ENCODE data around the gene CDK19.
A peak's percentile ranks its signal among the peaks of the same experiment; 100 is the strongest.

The CDK19 gene

DNA sequence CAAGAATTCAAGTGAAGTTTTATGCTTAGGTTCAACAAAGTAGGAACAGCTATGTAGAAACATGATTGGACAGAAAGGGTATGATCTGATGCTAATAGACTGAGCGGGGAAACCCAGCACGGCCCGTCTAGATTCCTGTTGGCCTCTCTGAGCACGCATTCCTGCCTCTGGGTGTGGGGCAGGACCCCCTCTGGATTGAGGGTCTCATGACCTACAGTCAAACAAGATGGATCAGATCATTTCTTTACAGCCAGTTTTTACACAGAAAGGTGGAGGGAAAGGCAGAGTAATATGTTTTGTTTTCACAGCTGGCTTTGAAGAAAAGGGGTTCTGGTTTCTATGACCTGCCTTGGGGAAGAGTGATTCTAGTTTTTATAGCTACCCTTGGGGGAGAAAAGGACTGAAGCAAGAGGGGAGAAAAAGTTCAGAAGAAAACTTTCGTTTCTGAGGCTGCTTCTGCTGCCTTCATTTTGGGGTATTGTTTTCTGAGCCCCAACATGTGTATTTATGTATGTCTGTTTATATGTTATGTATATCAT, 239.3 kb downstream of the CDK19 start:
- DNase-seq = no peak

GRCh38 chr6:110574817-110575216, 240.5 kb downstream of the CDK19 start:
- DNase-seq = no peak

DNA sequence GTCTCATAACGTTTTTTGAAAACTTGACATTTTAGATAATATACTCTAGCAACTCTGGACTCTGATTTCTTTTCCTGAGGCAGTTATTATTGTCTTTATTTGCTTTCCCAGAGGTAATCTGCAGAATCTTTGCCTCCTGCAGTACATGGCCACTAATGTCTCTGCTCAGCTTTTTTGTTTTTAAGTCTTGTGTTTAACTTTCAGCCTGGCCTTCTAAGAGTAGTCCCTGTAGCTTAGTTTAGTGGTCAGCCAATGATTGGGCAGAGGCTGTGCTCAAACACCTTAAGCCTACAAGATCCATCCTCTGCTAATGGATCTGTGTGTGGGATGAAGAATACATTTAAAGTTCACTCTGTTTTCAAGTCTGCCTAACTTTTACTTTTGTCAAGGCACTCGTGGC, 241.7 kb downstream of the CDK19 start:
- DNase-seq = no peak

GRCh38 chr6:110573136-110573535, 242.1 kb downstream of the CDK19 start:
- no peak for DNase-seq

DNA sequence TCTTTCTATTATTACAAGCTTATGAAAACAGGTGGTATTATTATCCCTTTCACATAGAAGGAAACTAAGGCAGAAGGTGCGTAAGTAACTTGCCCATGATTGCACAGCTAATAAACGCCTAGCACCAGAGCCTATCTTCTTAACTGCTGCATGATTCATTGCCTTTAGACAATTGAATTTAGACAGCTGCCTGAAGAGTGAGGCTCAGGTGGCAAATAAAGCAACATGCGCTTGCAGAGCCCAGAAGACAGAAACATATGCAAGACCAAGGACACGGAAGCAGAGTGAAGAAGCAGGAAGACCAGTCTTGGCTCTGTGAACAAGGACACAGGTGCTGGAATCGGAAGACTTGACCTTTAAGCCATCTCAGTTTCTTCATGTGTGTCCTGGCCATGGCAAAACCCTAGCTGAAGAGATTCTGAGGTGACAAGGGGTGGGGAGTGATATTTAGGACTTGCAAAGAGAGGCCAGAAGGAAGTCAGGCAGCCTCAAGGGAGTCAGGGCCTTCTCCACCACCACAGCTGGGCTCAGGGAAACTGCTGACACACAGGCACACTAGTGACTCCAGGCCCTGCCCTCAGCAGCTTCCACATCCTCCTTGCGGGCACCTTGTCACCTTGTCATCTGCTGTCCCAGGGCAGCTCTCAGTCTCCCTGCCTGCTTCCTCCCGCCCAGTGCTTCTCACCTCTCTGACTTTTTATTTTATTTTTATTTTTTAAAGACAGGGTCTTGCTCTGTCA, 247.1 kb downstream of the CDK19 start:
- no peak for DNase-seq

DNA sequence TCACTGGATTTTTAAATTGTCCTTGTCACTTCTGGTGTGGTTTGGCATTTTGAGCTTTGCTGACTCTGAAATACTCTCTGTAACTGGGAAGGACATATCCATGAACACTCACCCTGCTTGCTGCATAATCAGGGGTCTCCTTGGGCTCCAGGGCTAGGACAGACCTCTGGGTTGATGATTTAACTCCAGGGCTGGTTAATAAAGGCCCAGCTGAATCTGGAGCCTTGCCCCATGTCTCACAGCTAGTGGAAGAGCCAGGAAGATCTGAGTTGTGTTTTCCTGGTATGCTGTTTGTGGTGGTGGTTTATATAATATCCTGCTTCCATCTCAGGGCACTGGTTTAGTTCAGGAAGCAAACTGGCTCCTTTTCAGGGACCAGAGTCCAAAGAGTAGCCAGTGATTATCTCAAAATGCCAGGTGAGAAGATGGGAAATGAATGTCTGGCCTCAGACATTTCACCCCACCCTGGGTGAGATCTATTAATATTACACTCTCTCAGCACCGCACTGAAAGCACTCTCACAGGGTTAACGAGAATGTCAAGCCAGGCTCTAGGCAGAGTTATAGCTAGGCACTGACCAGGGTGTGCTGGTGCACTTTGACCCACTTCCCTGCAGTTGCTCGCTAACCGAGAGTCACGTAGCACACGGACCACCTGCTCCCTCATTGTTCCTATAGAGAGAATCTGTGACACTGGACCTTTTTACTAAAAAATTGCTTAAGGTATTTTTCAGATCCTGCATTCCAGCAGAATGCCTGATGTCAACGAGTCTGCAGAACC, 248.7 kb downstream of the CDK19 start:
- peak; percentile 29 for DNase-seq

DNA sequence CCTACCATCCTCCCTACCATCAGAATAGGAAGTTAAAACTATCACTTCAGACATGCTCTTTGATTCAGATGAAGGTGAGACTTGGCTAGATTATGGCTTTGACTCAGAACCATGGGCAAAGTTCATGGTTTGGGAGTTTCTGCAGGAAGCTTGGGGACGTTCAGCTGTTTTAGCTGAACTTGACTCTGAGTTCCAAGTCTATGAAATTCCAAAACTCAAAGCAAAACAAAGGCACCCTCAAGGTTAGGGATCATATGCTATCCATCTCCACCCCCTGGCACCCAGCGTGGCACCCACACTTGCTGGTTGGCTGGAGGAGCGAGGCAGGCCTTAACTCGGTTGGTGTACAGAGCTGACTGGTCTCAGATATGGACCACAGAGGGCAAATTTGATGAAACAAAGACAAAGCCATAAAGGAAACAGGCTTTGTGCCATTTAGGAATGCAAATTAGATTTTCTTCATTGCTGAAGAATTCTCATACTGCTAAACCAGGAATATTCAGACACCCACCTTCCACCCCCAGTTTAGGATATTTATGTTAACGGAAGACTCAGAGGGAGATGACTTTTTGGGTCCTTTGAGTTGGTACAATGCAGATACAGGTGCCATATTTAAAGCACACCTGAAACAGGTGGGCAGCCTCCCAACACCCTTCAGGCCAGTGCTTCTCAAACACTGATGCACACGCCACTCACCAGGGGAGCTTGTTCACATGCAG, 250.4 kb downstream of the CDK19 start:
- DNase-seq = no peak

- DNase-seq = no peak
Measured at GRCh38 chr6:110563711-110564110, 251.6 kb downstream of the CDK19 start.

DNA sequence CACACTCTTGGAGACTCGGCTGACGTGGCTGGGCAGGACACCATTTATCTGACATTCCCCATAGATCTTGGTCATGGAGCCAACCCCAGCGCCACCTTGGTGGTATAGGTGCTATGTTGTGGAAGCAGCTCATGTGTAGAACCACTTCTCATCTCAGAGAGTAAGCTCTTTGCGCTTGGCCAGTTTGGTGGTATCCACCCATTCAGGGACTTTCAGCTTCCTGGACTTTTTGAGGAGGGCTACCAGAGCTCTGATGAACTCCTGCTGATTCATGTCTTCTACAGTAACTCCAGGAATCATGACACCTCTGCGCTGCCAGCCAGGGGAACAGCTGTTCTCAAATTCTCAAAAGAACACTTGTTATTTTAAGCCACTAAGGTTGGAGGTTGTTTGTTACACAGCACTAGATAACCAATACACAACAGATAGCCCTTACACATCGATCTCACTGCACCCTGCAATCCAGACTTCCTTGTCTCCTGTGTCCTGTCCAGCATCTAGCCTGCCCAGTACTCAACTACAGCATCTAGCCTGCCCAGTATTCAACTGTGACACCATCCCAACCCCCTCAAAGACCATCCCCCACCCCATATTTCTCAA, 252.9 kb downstream of the CDK19 start:
- DNase-seq = no peak

- DNase-seq = no peak
Measured at GRCh38 chr6:110561696-110562095, 253.6 kb downstream of the CDK19 start.

DNA sequence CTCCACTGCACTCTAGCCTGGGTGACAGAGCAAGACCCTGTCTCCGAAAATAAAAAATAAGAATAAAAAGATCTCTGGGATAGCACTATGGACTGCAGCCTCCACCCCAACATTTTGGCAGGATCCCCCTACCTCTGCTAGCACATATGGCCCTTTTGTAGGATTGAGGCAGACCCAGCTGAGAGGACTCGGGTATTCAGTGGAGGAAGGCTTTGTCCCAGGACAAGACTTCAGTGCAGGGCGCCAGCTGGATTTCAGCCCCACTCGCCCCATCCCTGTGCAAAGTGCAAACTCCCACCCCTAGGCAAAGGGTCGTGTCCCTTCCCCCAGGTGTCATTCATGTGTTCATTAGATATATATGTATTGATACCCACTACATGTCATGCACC, 254.3 kb downstream of the CDK19 start:
- DNase-seq = no peak

GRCh38 chr6:110560239-110561007, 254.8 kb downstream of the CDK19 start:
- DNase-seq = no peak
